Ovary (tissue), 9 donors: ENCODE results near the gene CFH. TPM values are rescaled to one million over a fixed set of nuclear protein-coding genes. Genes with fewer than 3 reads are reported as not detected.

Experiments
- DNase-seq, 5 donors: peaks; one replicate each; pipeline ENCODE4 v3.0.0-alpha.2; 2019 to 2020
- H3K27ac ChIP-seq, 2 donors: fragments of 200-600 bp; one replicate each; pipeline versions ENCODE4 v1.5.1 to v1.8.0; 2019 to 2022
- H3K27me3 ChIP-seq: fragments of 200-600 bp; one replicate; pipeline ENCODE4 v1.8.0; 2022
- H3K36me3 ChIP-seq: fragments of 200-600 bp; sonication (generic); one replicate; pipeline ENCODE4 v1.5.1; 2019
- H3K4me1 ChIP-seq: one replicate; pipeline ENCODE4 v1.8.1; 2013; ENCODE audit warnings: mild to moderate bottlenecking, moderate library complexity; ENCODE audit not compliant: insufficient read depth
- H3K4me3 ChIP-seq: fragments of 200-600 bp; sonication (generic); one replicate; pipeline ENCODE4 v1.5.1; 2017
- H3K9me3 ChIP-seq, 2 donors: fragments of 200-600 bp in 1 of 2; sonication (generic) in 1 of 2; one replicate each; pipeline versions ENCODE4 v1.5.1 to v1.8.1; 2013 to 2019; ENCODE audit warnings: mild to moderate bottlenecking in 1 of 2, moderate library complexity in 1 of 2
- EP300 ChIP-seq: sonication (generic); formaldehyde crosslinking; IDR thresholded peaks from one replicate; pipeline ENCODE4 v1.6.1; 2017; ENCODE audit warnings: antibody characterized with exemption
- POLR2A ChIP-seq: fragments of 450-650 bp; IDR thresholded peaks from one replicate; pipeline ENCODE4 v1.6.1; 2017; ENCODE audit warnings: antibody characterized with exemption, mild to moderate bottlenecking, moderate library complexity
- WGBS, 3 donors: extraction: QIAGEN DNeasy Blood & Tissue Kit in 1 of 3; methylation state at CpG; one replicate each; pipeline versions ENCODE4 v1.1.5 to v1.1.7; 2013 to 2017; 5-methylcytosine and 5-hydroxymethylcytosine counted together
- intact Hi-C, 4 donors: fragments of 100-400 bp; cut with DNase I; formaldehyde crosslinking; loops; one replicate each; pipeline versions ENCODE4 v1.11.0 to v1.15.1; 2022 to 2023
- polyA plus RNA-seq, 2 donors: library from polyadenylated mRNA; stranded (reverse); fragments of 200-250 nt in 1 of 2; fragments of 350-450 nt in 1 of 2; fragmentation: Illumina TruSeq in 1 of 2; extraction: RNeasy Lipid Tissue Mini Kit (QIAGEN cat#74804) in 1 of 2; gene quantifications; one replicate each; pipeline ENCODE4 v1.2.3, GENCODE V29; 2013 to 2014
- total RNA-seq, 7 donors: library from RNA; depleted of rRNA in 2 of 7; stranded (reverse); fragments of >200 nt in 2 of 7; fragmentation: NEBNext Ultra II Directional in 3 of 7; extraction: Animal tissue kit (Norgen Biotek cat#: 25700) in 3 of 7; gene quantifications; one replicate each; pipeline versions ENCODE4 v1.1.0 to v1.2.4, GENCODE V29; 2016 to 2023
- TF ChIP-seq, protein P1 (sequence below), 3 donors: fragments of 450-650 bp in 2 of 3; fragments of 200-600 bp in 1 of 3; IDR thresholded peaks; one replicate each; pipeline versions ENCODE4 v1.5.1 to v1.8.0; 2016 to 2022; ENCODE audit warnings: antibody characterized with exemption in 3 of 3, mild to moderate bottlenecking in 1 of 3
- donor health status: DM: no; HTN: no; CAD: no; lungs with moderate emphysema.
- donor health status: DM: no; HTN: no; CAD: no.
- donor health status: Bipolar disorder and iron deficiency.
- donor health status: DM: yes; HTN: yes; CAD: no.
- donor health status: DM: no; HTN: no; CAD: no.
- donor health status: DM: yes; HTN: yes; CAD: no.

The CFH gene
- total and polyA plus RNA-seq, 9 donors: 95.4 to 438 (median 271) TPM

DNA sequence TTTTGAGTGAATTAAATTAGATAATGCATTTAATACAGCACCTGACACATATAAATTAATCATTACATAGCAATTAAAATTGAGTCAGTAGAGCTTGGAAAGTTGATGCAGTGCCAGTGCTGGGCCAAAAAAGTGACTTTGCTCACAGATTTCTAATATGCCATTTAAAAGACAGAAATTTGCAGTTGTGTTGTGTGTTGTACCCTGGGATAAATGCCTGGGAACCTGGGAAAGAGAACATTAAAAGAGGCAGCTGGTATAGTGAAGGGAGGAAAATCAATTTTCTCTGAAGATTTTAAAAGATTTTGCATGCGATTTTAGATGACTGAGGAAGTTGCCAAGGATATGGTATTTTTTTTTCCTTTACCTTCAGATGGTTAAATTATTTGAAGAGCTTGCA, 10.9 kb upstream of the CFH start:
- 82 to 90% (median 90%) methylated on average over 1 of the region's 1 CpG for WGBS, 3 donors
- intact Hi-C loops: no loop called here
- no peak for DNase-seq
- Histone ChIP-seq H3K27ac (no peak overlapping the region), H3K4me1 (no peaks in the 10 kb centered on the region), H3K27me3 (no peaks in the 10 kb centered on the region), H3K9me3 (no peaks in the 10 kb centered on the region), H3K36me3 (no peaks in the 10 kb centered on the region), H3K4me3 (no peak overlapping the region)
- TF ChIP-seq POLR2A: no peak

GRCh38 chr1:196649990-196650389, 1.9 kb upstream of the CFH start:
- H3K4me3 ChIP-seq: no peak overlapping the region
- H3K4me1 ChIP-seq: peaks cover 1% of the 10 kb centered on the region
- WGBS, 3 donors: 96% methylated on average over 12 of the region's 12 CpGs
- no peaks in the 10 kb centered on the region for H3K27me3 ChIP-seq
- H3K9me3 ChIP-seq: no peaks in the 10 kb centered on the region
- intact Hi-C loops: loop anchor here in 2 of 4 donors (10.0 kb wide), 2 partner anchors 45 to 295 kb away; partner anchors contain the start of gene KCNT2 (in 1 of the 2)
- DNase-seq: no peak
- H3K36me3 ChIP-seq: no peaks in the 10 kb centered on the region
- no peak overlapping the region for H3K27ac ChIP-seq
- TF ChIP-seq POLR2A (no peak), EP300 (no peak)
- TF ChIP-seq, protein P1, sequence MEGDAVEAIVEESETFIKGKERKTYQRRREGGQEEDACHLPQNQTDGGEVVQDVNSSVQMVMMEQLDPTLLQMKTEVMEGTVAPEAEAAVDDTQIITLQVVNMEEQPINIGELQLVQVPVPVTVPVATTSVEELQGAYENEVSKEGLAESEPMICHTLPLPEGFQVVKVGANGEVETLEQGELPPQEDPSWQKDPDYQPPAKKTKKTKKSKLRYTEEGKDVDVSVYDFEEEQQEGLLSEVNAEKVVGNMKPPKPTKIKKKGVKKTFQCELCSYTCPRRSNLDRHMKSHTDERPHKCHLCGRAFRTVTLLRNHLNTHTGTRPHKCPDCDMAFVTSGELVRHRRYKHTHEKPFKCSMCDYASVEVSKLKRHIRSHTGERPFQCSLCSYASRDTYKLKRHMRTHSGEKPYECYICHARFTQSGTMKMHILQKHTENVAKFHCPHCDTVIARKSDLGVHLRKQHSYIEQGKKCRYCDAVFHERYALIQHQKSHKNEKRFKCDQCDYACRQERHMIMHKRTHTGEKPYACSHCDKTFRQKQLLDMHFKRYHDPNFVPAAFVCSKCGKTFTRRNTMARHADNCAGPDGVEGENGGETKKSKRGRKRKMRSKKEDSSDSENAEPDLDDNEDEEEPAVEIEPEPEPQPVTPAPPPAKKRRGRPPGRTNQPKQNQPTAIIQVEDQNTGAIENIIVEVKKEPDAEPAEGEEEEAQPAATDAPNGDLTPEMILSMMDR (IDR thresholded peaks at IDR 0.05): no peak

GRCh38 chr1:196650403-196650802, 1.4 kb upstream of the CFH start:
- TF ChIP-seq, protein P1 (IDR thresholded peaks at IDR 0.05): no peak
- TF ChIP-seq POLR2A: no peak
- TF ChIP-seq EP300: no peak
- Histone ChIP-seq H3K27me3 (no peaks in the 10 kb centered on the region), H3K4me3 (no peak overlapping the region), H3K9me3 (no peaks in the 10 kb centered on the region), H3K36me3 (no peaks in the 10 kb centered on the region), H3K27ac (no peak overlapping the region), H3K4me1 (peaks cover 1% of the 10 kb centered on the region)
- 88 to 97% (median 96%) methylated on average over 12 of the region's 12 CpGs for WGBS, 3 donors
- intact Hi-C loops: loop anchor here in 2 of 4 donors (10.0 kb wide), 2 partner anchors 46 to 296 kb away; partner anchors contain the start of gene KCNT2 (in 1 of the 2)
- DNase-seq: peak in 1 of 5 donors; percentile 36

GRCh38 chr1:196651079-196651478, 764 bp upstream of the CFH start:
- H3K9me3 ChIP-seq: no peaks in the 10 kb centered on the region
- intact Hi-C loops: loop anchor here in 2 of 4 donors (10.0 kb wide), 2 partner anchors 46 to 296 kb away; partner anchors contain the start of gene KCNT2 (in 1 of the 2)
- DNase-seq: no peak
- peak overlapping the region in 1 of 2 donors; percentile 60 for H3K27ac ChIP-seq
- no peak overlapping the region for H3K4me3 ChIP-seq
- H3K4me1 ChIP-seq: peaks cover 1% of the 10 kb centered on the region
- WGBS, 3 donors: 69 to 76% (median 70%) methylated on average over 3 of the region's 3 CpGs
- no peaks in the 10 kb centered on the region for H3K36me3 ChIP-seq
- TF ChIP-seq, protein P1 (IDR thresholded peaks at IDR 0.05): no peak
- no peak for TF ChIP-seq EP300
- TF ChIP-seq POLR2A: no peak
- H3K27me3 ChIP-seq: no peaks in the 10 kb centered on the region

DNA sequence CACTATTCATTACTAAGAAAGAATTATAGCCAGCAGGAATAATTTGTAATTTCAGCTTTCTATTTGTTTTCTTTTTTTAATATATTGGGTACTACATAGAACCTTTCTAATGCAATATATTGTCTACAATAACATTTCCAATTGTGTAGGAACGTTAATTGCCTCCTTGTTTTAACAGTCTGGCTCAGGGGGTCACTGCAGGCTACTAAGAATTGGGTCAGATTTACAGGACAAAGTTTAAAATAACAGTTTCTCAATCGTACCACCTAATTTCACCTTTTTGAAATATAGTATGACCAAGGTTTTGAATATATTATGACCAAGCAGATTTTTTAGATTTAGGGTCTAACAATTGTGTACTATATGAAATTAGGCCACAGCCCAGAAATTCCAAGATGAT, 2.4 kb downstream of the CFH start:
- peak overlapping the region in 1 of 2 donors; percentile 30 for H3K27ac ChIP-seq
- intact Hi-C loops: loop anchor here in 2 of 4 donors (10.0 kb wide), 2 partner anchors 49 to 299 kb away; partner anchors contain the start of gene KCNT2 (in 1 of the 2)
- TF ChIP-seq, protein P1 (IDR thresholded peaks at IDR 0.05): no peak
- no peak for TF ChIP-seq POLR2A
- no peak for TF ChIP-seq EP300
- peak overlapping the region; percentile 29 for H3K4me3 ChIP-seq
- WGBS, 3 donors: 9 to 30% (median 18%) methylated on average over 2 of the region's 2 CpGs
- H3K9me3 ChIP-seq: no peaks in the 10 kb centered on the region
- no peaks in the 10 kb centered on the region for H3K36me3 ChIP-seq
- no peak for DNase-seq
- no peaks in the 10 kb centered on the region for H3K27me3 ChIP-seq
- peaks cover 5% of the 10 kb centered on the region for H3K4me1 ChIP-seq
